GM19324 (cell line): ENCODE data around the gene ZNF217.
"Not testable (repeated sequence)": the region's sequence is repeated elsewhere in the genome, so short reads cannot be mapped to it uniquely, and the experiment has no call there.

Experiments
- ATAC-seq: cut with Tn5 transposase; IDR thresholded peaks from one replicate; pipeline ENCODE4 v1.9.1; 2021; ENCODE audit warnings: mild to moderate bottlenecking, moderate library complexity; ENCODE audit not compliant: unreplicated experiment, low FRiP score

Gene ZNF217

DNA sequence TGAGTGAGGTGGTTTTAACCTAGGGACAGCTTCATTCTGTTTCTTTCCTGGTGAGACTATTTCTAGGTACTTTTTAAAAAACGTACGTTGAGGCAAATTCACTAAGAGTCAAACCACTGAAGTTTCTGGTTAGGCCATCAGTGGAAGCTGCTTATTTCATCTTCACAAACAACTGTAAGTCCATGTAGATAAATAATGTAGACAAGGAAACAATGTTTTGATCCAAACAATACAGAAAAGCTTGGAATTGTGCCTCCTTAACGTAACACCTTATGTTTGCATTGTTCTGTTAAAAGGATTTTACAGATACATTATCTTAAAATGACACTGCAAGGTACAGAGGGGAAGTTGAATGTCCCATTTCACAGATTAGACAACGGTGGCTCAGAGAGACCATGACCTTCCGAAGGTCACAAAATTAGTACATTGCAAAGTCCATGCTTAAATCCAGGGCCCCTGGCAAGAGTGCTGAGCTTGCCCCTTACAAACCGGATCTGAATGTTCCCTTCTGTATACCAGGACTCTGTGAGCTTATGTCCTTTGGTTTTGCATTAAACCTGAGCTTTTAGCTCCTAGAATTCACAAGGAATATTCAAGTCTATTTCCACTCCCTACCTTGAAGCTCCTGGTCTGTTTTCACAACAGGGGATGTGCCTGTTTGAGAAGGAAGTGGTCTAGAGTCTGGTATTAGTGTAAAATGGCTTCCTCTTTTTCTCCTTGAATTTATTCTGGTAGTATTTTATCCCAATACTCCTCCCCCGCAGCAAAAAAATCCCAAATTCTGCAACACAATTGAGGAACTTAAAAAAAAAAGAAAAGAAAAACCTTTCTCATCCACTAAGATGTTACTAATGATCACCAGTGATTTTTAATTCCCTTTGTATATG is 28.9 kb upstream of the ZNF217 start:
- no peak for ATAC-seq

DNA sequence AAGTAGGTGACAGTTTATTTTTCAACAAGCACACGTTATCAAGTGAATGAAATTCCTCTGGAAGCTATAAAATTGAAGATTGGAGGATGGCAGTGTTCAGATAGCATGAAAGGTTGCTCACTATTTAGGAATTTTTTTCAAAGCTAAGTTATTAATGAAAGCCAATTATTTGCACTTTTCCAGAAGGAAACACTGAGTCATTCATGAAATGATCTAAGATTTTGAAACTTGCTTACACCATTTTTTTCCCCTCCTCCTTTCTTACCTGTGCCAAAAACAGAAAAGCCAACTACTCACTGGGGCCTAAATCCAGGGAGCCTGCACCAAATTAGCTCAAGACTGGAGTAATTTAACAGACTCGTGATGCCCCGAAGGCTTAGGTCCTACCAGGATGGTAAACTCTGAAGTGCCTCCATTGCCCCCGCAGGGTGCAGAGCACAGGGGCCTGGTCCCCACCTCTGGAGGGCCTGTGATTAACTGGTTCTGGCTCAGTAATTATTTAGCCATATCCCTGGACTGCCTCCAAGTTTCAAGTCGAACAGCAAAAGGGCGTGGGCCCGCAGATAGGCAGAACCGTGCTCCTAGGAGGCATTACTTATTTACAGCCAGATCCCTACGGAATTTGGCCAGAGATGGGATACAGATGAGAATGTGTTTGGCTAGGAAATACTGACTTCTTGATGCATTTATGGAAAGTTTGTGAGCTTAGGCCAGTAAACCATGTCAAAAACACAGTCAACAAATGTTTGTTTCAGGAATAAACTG is 28.0 kb upstream of the ZNF217 start:
- no peak for ATAC-seq

DNA sequence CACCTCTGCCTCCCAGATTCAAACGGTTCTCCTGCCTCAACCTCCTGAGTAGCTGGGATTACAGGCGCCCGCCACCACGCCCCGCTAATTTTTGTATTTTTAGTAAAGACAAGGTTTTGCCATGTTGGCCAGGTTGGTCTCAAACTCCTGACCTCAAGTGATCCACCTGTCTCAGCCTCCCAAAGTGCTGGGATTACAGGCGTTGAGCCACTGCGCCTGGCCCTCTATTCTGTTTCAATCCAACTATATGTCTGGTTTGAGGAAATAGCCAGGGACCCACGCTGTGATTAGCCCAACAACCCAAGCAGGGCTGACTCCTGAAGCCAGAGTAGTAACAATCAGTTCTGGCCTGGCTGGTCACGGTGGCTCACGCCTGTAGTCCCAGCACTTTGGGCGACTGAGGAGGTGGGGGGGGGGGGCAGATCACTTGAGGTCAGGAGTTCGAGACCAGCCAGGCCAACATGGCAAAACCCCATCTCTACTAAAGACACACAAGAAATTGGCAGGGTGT is 24.9 kb upstream of the ZNF217 start:
- ATAC-seq = not testable (repeated sequence)

DNA sequence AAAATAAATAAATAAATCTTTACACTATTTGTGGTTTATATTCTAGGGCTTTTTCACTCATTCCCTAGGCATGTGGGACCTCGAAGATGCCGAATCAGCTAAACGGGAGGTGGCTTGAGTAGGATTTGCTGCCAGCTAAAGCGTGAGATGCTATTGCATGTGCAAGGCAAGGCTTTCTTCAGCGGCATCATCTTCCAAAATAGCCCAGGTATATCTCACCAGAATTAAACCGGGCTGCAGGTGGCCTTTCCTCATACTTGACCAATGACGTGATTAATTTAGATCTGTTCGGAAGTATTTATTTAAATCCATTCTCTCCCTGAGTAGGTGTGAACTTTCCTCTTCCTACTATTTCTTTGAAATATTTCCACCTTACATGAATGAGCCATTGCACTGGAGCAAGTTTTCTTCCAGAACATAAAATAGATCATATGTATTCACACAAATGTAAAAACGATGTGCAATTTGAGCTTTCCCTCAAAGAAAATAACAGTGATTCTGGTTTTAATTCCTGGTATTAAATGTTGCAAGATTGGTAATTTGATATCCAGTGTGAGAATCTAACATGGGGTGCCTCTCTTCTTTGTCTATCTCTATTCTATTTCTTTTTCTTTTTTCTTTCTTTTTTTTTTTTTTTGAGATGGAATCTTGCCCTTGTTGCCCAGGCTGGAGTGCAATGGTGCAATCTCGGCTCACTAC is 24.3 kb upstream of the ZNF217 start:
- ATAC-seq = no peak

DNA sequence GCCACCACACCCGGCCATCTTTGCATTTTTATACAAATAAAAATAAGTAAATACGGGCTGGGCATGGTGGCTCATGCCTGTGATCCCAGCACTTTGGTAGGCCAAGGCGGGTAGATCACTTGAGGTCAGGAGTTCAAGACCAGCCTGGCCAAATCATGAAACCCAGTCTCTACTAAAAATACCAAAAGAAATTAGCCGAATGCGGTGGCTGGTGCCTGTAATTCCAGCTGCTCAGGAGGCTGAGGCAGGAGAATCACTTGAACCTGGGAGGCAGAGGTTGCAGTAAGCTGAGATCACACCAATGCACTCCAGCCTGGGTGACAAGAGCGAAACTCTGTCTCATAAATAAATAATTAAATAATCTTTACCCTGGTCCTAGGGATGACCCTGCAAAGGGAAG is 22.9 kb upstream of the ZNF217 start:
- not testable (repeated sequence) for ATAC-seq

DNA sequence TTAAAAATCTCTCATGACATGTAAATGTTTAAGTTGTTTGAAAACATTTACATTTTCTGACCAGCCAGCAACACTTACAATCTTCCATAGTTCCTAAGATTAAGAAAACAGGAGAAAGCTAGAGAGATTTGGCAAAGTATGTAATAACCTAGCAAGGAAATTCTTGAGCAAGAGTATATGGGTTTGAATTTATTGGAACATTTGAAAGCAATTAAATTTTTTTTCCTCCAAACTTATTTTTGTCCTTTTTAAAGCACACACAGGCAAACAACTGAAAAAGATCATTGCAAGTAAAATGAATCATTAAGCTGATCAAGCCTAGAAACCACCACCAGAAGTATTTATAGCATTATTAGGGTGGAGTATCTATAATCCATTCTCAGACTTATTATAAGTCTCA is 20.1 kb upstream of the ZNF217 start:
- no peak for ATAC-seq

DNA sequence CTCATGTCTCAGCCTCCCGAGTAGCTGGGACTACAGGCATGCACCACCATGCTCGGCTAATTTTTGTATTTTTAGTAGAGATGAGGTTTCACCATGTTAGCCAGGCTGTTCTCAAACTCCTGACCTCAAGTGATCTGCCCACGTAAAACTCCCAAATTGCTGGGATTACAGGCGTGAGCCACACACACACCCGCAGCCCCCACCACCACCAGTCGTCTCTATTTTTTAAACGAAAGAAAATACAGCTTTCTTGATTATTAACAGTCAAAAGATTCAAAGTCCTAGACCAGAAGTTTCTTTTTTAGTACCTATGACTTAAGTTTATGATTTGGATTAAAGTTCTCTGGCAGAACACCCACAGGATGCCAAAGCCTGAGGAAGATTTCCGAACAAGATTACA is 18.6 kb upstream of the ZNF217 start:
- ATAC-seq = not testable (repeated sequence)

DNA sequence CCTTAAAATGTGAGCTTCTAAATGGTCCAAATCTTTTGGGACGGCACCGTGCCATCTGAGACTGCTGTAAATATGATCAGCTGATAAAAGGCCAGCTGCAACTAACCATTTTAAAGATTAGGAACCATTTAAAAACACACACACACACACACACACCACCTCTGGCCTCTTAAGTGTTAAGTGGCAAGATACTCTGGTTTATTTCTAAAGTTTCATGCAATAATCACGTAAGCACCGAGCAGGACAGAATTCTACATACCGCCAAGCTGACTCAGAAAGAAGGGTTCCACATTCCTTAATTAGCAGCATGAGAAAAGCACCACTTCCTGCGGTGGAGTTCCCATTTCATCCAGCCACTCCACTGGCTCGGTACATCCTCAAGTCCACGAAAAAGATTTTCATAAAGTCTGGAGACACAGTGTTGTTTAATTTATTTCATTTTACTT is 17.8 kb upstream of the ZNF217 start:
- ATAC-seq = no peak

DNA sequence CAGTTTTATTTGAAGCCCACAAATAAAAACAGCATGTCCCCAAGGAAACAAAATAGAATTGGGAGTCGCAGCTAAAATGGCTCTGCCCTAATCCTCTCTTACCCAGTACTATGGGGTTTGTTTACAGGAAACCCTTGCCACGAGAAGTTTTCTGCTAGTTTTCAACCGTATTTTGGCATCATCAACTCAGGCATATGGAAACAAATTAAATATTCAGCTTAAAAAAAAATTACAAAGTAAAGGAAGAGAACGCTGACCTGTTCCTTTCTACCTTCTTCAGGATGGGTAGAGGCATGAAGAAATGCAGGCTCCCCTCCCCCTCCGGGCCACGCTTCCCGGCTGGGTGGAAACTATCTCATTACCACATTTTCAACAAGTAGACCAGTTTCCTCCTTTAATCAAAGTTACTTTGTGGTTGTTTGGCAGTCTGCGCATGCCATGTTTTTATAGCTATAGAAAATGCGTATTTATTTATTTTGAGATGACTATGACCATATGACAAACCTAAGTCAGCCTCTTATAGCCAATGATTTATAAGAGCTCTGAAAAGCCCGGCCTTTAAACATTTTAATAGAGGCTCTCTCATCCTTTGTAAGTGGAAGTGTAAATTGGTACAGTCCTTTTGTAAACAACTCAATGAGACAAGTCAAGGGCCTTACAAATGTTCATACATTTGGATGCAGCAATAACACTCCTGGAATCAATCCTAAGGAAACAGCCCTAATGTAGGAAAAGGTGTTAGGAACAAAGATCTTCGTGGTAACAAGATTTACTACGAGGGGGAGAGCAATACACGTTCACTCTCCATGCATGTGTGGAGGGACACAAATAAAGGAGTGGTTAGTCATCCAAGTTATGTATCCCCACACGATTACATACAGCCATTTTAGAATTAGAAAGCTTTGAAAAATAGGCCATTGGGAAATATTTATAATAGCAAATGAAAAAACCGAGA is 16.1 kb upstream of the ZNF217 start:
- ATAC-seq = no peak

DNA sequence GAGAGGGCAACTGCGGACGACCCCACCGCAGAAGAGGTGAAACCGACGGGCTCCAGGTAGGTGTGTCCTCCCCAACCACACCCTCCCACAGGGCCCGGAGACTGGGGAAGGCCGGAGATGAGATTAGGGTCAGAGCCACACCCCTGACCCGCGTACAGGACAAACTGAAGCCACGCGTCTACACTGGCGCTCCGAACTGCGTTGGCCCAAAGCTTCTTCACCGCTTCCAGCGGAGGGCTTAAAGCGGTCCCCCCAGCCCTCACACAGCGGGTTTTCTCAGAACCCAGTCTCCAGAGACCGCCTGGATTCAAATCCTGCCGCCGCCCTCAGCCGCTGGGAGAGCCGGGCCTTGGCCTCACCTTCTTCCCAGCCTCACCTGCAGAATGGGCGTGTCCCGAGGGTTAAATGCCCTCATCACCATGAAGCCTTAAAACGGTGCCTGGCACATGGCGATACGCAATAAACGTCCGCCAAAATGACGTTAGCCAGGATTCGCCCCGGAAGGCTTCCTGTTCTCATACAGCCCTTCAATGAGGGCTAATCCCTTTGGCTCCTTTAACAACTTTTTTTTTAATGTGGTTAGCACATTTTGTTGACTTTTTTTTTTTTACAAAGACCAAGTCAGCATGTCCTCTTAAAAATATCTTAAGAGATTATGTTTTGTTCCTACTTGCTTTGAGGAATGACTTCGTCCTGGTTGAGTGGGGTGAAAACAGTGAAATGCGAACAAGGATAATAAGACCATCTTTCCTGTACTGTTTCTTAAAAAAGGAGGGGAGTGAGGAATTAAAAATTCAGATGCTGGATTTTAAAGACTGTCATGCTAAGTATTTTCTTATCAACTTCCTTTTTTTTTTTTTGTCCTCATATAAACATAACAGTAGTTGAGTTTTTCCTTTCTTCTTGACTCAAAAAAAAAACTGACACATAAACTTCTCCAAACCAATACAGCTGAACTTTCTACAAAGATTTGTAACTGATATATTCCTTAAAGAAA is 15.1 kb upstream of the ZNF217 start:
- no peak for ATAC-seq

DNA sequence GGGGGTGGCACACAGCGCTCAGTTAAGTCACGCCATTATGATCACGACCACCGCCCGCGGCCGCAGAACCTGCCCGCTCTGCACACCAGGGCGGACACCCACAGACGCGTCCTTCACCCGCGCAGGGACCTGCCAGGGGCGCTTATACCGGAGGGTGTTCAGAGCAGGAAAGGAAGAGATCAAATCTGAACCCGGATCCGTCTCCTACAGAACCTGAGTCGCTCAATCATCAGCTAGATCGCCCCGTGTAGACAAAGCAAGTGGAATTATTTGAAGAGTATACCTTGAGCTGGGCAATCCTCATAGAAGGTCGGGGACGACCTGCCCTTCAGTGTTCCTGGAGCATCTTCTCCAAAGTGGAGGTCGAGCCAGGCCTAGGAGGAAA is 14.4 kb upstream of the ZNF217 start:
- no peak for ATAC-seq

DNA sequence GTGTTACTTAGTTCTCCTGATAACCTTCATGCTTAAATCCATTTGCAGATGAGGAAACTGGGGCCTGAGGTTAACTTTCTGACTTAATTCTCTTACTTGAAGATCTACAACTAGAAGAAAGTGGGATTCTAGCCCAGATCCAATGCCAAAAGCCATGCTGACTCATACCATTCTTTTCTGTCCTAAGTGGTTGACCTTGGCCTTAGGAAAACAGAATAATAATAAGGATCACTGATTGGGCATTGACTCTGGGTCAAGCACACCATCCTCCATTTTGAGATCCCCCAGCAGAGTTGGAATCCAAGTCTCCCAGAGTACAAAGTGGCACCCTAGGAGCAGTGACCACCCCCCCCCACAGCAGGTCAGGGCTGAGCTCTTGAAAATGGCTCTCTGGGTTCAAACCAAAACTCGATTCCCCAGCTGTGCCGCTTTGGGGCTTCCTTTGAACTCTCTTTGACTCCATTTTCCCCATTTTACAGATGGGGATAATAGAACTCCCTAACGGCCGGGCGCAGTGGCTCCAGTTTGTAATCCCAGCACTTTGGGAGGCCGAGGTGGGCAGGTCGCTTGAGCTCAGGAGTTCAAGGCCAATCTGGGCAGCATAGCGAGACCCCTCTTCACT is 12.8 kb upstream of the ZNF217 start:
- no peak for ATAC-seq

DNA sequence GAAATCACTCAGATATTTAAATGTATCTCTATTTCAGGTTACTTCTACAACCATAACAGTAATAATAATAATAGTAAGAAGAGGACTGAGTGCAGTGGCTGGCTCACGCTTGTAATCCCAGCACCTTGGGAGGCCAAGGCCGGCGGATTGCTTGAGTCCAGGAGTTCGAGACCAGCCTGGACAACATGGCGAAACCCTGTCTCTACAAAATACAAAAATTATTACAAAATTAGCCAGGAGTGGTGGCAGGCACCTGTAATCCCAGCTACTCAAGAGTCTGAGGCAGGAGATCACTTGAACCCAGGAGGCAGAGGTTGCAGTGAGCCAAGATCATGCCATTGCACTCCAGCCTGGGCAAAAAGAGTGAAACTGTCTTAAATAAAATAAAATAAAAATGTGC is 11.8 kb upstream of the ZNF217 start:
- not testable (repeated sequence) for ATAC-seq

DNA sequence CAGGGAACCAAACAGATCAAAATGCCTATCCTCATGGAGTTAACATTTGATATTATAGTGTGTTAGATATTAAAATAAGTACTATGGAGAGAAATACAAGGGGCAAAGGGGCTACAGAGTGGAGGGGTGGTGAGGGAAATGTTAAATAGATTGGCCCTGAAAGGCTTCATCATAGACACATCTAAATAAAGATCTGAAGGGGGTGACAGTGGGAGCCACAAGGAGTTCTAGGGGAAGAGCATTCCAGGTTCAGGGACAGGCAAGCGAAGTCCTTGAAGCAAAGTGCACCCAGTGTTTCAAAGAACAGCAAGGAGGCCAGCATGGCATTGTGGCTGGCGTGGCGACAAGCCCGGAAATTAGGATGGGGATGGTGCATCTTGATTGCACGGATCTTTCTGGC is 11.2 kb upstream of the ZNF217 start:
- ATAC-seq = not testable (repeated sequence)

DNA sequence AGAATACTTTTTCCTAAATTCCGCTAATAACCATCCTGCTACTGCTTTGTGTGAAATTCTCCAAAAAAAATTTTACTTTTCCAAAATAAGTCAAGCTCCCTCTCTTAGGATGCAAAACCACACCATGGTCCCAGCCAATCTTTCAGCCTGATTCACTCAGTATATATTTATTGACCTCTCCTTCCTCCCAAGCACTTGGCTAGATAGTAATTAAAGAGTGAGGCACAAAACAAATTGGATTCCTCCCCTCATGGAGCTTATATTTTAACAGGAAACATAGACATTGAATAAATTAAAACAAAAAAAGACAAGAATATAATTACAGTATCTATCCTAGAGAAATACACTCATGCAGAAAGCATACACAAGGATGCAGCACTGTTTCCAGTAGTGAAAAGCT is 9.0 kb upstream of the ZNF217 start:
- ATAC-seq = no peak

DNA sequence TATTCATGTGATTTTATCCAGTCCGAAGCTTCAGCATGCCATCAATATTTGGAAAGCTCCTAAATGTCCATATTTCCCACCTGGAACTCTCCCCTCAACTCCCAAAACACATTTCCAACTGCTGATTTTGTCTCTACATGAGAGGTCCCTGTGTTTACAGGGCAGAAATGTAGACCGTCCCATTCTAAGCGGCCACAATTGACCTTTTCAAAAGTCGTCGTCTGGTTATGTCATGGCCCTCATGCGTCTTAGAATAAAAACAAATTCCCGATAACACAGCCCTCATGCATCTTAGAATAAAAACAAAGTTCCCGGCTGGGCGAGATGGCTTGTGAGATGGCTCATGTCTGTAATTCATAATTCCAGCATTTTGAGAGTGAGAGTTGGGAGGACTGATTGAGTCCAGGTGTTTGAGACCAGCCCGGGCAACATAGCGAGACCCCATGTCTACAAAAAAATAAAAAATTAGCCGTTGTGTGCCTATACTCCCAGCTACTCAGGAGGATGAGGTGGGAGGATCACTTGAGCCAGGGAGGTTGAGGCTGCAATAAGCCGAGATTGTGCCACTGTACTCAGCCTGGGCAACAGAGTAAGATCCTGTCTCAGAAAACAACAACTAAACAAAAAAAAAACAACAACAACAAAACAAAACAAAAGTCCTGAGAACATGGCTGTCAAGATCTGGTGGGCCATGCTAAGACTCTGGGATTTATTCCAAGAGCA is 6.4 kb upstream of the ZNF217 start:
- no peak for ATAC-seq

DNA sequence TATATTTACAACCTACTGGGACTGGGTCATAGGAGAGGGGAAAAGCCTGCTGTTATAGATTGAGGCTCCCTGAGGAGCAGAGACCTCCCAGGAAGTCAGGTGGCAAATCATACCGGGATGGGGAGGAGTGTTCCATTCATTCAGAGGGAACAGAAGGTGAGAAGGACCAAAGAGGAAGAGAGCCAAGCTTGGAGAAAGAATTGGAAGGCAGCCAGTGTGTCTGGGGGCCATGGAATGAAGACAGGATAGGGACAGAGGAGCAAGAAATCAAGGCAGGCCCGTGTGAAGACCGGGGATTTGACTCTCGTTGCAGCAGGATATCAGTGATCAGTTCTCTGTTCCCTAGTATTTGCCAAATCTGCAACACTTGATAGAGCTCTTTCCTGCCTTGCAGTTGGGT is 5.7 kb upstream of the ZNF217 start:
- ATAC-seq = no peak

DNA sequence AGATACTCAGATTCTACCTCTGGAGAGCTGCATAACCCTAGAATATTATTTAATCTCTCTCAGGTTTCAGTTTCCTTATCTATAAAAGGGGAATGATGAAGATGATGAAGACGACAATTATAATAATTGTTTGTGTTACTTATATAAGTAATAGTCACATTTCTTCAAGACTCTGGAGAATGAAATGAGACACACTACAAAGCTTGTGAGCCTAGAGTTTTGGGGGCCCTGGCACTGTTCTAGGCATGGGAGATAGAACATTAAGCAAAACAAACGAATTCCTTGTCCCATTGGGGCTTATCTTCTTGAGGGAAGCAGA is 5.4 kb upstream of the ZNF217 start:
- no peak for ATAC-seq
